GM23248 (cell line): ENCODE data around the gene PAFAH2. TPM values are rescaled to one million over a fixed set of nuclear protein-coding genes. Genes with fewer than 3 reads are reported as not detected.

Experiments
- DNase-seq: peaks from one replicate; pipeline ENCODE4 v3.0.0-alpha.2; 2015
- H2AFZ ChIP-seq: fragments of 200-600 bp; sonication (generic); 2 replicates; pipeline ENCODE4 v1.6.1; 2016; ENCODE audit warnings: antibody characterized with exemption
- H3F3A ChIP-seq: fragments of 200-600 bp; sonication (generic); 2 replicates; pipeline ENCODE4 v1.6.1; 2016; ENCODE audit warnings: mild to moderate bottlenecking, antibody characterized with exemption, mixed run types; ENCODE audit not compliant: insufficient read depth
- H3K27ac ChIP-seq: fragments of 200-600 bp; sonication (generic); 2 replicates; pipeline ENCODE4 v1.5.1; 2016; ENCODE audit warnings: mild to moderate bottlenecking
- H3K27me3 ChIP-seq: fragments of 200-600 bp; sonication (generic); replicated peaks from 2 replicates; pipeline ENCODE4 v1.6.1; 2016; ENCODE audit warnings: mild to moderate bottlenecking; ENCODE audit not compliant: insufficient read depth
- H3K36me3 ChIP-seq: fragments of 200-600 bp; sonication (generic); 2 replicates; pipeline ENCODE4 v1.6.1; 2016; ENCODE audit warnings: low read depth, mild to moderate bottlenecking
- H3K4me1 ChIP-seq: fragments of 200-600 bp; sonication (generic); 2 replicates; pipeline ENCODE4 v1.6.1; 2016; ENCODE audit warnings: mild to moderate bottlenecking; ENCODE audit not compliant: insufficient read depth
- H3K4me2 ChIP-seq: fragments of 200-600 bp; sonication (generic); one replicate; pipeline ENCODE4 v1.6.1; 2016; ENCODE audit warnings: mild to moderate bottlenecking; ENCODE audit not compliant: unreplicated experiment
- H3K4me3 ChIP-seq: fragments of 200-600 bp; sonication (generic); 2 replicates; pipeline ENCODE4 v1.5.1; 2016; ENCODE audit warnings: mild to moderate bottlenecking
- H3K79me2 ChIP-seq: fragments of 200-600 bp; sonication (generic); 2 replicates; pipeline ENCODE4 v1.6.1; 2016; ENCODE audit warnings: mild to moderate bottlenecking; ENCODE audit not compliant: insufficient read depth
- H3K9ac ChIP-seq: fragments of 200-600 bp; sonication (generic); 2 replicates; pipeline ENCODE4 v1.6.1; 2016; ENCODE audit warnings: mild to moderate bottlenecking
- H3K9me2 ChIP-seq: fragments of 200-600 bp; sonication (generic); 2 replicates; pipeline ENCODE4 v1.6.1; 2016; ENCODE audit warnings: mixed run types, mild to moderate bottlenecking, moderate library complexity; ENCODE audit not compliant: insufficient read depth
- H3K9me3 ChIP-seq: fragments of 200-600 bp; sonication (generic); one replicate; pipeline ENCODE4 v1.6.1; 2017; ENCODE audit warnings: low read depth
- H4K20me1 ChIP-seq: fragments of 200-600 bp; sonication (generic); 2 replicates; pipeline ENCODE4 v1.6.0; 2016; ENCODE audit not compliant: insufficient read depth
- EZH2 ChIP-seq: fragments of 200-600 bp; sonication (generic); IDR thresholded peaks from 2 replicates; pipeline ENCODE4 v1.6.1; 2018; ENCODE audit warnings: antibody characterized with exemption, mild to moderate bottlenecking; ENCODE audit not compliant: insufficient read depth, poor library complexity, severe bottlenecking
- EZH2phosphoT487 ChIP-seq: fragments of 200-600 bp; sonication (generic); IDR thresholded peaks from 2 replicates; pipeline ENCODE4 v1.6.1; 2018; ENCODE audit warnings: antibody characterized with exemption, moderate library complexity, mild to moderate bottlenecking, low read depth; ENCODE audit not compliant: insufficient read depth
- WGBS, 2 experiments: methylation state at CpG; one replicate each; pipeline ENCODE4 v1.1.6; 2015 to 2017; ENCODE audit warnings: low lambda C conversion rate in 2 of 2, low coverage in 1 of 2; ENCODE audit errors: missing lambda C conversion rate in 2 of 2; 5-methylcytosine and 5-hydroxymethylcytosine counted together
- in situ Hi-C: fragments of 300-500 bp; cut with MboI; formaldehyde crosslinking; loops from 2 replicates; pipeline ENCODE4 v1.15.0; 2020
- polyA plus RNA-seq: library from polyadenylated mRNA; unstranded; fragments of >200 nt; fragmentation: Nextera tagmentation; extraction: Ambion mirVana; gene quantifications from 2 replicates; pipeline ENCODE4 v1.2.1, GENCODE V29; 2016
- total RNA-seq: library from RNA; depleted of rRNA; stranded (reverse); fragments of >200 nt; shearing (Covaris generic); gene quantifications from 2 replicates; pipeline ENCODE4 v1.2.3, GENCODE V29; 2014

PAFAH2 gene
- total and polyA plus RNA-seq, 2 experiments from 2014 or later: 9.5 to 10.7 TPM

GRCh38 chr1:26032656-26033357, 34.9 kb upstream of the PAFAH2 start:
- TF ChIP-seq EZH2: no peak
- no peak for TF ChIP-seq EZH2phosphoT487

DNA sequence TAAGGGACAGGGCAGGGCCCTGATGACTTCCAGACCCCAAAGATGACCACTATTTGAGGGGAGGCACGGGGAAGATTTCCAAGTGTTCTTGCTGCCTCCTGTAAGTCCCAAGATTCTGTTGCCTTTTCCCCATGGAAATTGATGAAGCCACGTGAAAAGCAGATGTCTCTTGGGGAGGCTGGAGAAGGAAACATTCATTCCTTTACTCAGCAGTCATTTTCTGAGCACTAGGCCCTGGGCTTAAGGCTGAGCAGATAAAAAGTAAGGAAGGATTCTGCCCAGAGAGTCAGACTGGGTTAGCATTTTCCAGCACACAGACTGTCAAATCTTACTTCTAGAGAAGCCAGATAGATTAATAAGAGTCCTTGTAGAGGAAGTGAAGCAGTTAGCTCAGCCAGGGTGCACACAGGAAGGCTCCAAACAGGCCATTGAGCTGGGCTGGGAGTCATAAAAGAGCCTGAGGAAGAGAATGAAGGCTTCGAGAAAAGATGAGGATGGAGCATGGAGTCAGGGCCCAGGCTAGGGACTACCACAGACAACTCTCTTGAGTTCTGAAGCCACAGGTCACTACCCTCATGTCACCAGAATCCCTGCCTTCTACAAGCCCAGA, 33.9 kb upstream of the PAFAH2 start:
- H2AFZ ChIP-seq: peak overlapping the region; percentile 75
- peak overlapping the region; percentile 67 for H3K27ac ChIP-seq
- peak overlapping the region; percentile 14 for H3K4me2 ChIP-seq
- no peaks in the 10 kb centered on the region for H3K79me2 ChIP-seq
- H3K4me1 ChIP-seq: peaks cover 29% of the 10 kb centered on the region
- H3K4me3 ChIP-seq: no peak overlapping the region
- H3K9me3 ChIP-seq: no peaks in the 10 kb centered on the region
- no peaks in the 10 kb centered on the region for H4K20me1 ChIP-seq
- H3K36me3 ChIP-seq: no peaks in the 10 kb centered on the region
- H3K27me3 ChIP-seq: no peaks in the 10 kb centered on the region
- no peak for TF ChIP-seq EZH2
- TF ChIP-seq EZH2phosphoT487: no peak
- H3F3A ChIP-seq: 0 out of 2 replicates have a peak, but pooled peaks cover 13% of the 10 kb centered on the region
- H3K9ac ChIP-seq: peak overlapping the region; percentile 62
- H3K9me2 ChIP-seq: no peaks in the 10 kb centered on the region
- 33 to 47% methylated on average over 3 of the region's 3 CpGs for WGBS, 2 experiments
- in situ Hi-C loops: no loop called here
- DNase-seq: peak; percentile 77

More at GRCh38 chr1:26032656-26033357, 34.9 kb upstream of the PAFAH2 start:
- WGBS, 2 experiments: 77 to 80% methylated on average over 12 of the region's 12 CpGs
- Histone ChIP-seq H2AFZ (no peak overlapping the region), H3K9me3 (no peaks in the 10 kb centered on the region), H4K20me1 (no peaks in the 10 kb centered on the region), H3K4me2 (no peak overlapping the region), H3K79me2 (no peaks in the 10 kb centered on the region), H3K36me3 (no peaks in the 10 kb centered on the region), H3K9me2 (no peaks in the 10 kb centered on the region), H3K27me3 (no peaks in the 10 kb centered on the region), H3F3A (0 out of 2 replicates have a peak, but pooled peaks cover 13% of the 10 kb centered on the region), H3K4me3 (no peak overlapping the region), H3K4me1 (peaks cover 24% of the 10 kb centered on the region), H3K27ac (no peak overlapping the region), H3K9ac (no peak overlapping the region)
- in situ Hi-C loops: no loop called here
- DNase-seq: no peak

GRCh38 chr1:26031196-26031595, 33.3 kb upstream of the PAFAH2 start:
- H3F3A ChIP-seq: 0 out of 2 replicates have a peak, but pooled peaks cover 13% of the 10 kb centered on the region
- H3K9ac ChIP-seq: peak overlapping the region; percentile 62
- H3K36me3 ChIP-seq: no peaks in the 10 kb centered on the region
- no peaks in the 10 kb centered on the region for H4K20me1 ChIP-seq
- H2AFZ ChIP-seq: peak overlapping the region; percentile 75
- no peaks in the 10 kb centered on the region for H3K9me3 ChIP-seq
- H3K4me2 ChIP-seq: peak overlapping the region; percentile 14
- in situ Hi-C loops: no loop called here
- WGBS, 2 experiments: 42 to 62% methylated on average over 4 of the region's 4 CpGs
- H3K9me2 ChIP-seq: no peaks in the 10 kb centered on the region
- TF ChIP-seq EZH2phosphoT487 (no peak), EZH2 (no peak)
- H3K79me2 ChIP-seq: no peaks in the 10 kb centered on the region
- no peaks in the 10 kb centered on the region for H3K27me3 ChIP-seq
- H3K27ac ChIP-seq: peak overlapping the region; percentile 67
- no peak for DNase-seq
- H3K4me3 ChIP-seq: no peak overlapping the region
- H3K4me1 ChIP-seq: peaks cover 25% of the 10 kb centered on the region

DNA sequence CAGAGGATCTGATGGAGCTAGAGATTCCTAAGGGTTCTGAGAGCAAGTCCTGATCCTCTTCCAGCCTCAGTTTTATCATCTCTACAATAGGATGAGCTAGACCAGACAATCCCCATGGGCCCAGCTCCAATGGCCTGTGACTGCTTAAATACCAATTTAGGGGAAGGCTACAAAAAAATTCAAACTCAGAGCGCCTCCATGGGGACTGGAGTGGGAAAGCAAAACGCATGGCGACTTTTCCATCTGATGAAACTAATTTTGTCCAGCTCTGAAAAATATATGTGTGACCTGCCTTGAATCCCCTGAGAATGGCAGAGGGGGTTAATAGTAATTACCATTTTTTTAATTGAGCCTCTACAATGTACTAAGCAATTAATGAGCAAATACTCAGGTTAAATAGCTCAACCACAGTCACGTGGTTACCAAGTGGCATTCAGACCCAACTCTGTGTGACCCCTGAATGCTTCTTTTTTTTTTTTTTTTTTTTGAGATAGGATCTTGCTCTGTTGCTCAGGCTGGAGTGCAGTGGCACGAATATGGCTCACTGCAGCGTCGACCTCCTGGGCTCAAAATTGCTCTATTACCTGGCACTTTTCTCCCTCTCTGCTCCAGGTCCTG, 32.1 kb upstream of the PAFAH2 start:
- Histone ChIP-seq H3K9me2 (no peaks in the 10 kb centered on the region), H3K4me3 (no peak overlapping the region), H3F3A (0 out of 2 replicates have a peak, but pooled peaks cover 13% of the 10 kb centered on the region), H3K79me2 (no peaks in the 10 kb centered on the region), H3K9ac (no peak overlapping the region), H2AFZ (no peak overlapping the region), H3K9me3 (no peaks in the 10 kb centered on the region), H3K4me2 (no peak overlapping the region), H3K27ac (no peak overlapping the region), H3K27me3 (no peaks in the 10 kb centered on the region), H4K20me1 (no peaks in the 10 kb centered on the region), H3K4me1 (peaks cover 24% of the 10 kb centered on the region), H3K36me3 (no peaks in the 10 kb centered on the region)
- TF ChIP-seq EZH2phosphoT487: no peak
- no peak for DNase-seq
- 87 to 93% methylated on average over 6 to 7 of the region's 7 CpGs for WGBS, 2 experiments
- in situ Hi-C loops: no loop called here
